GM10248 (cell line): ENCODE data around the gene RPL36AL.
"Not testable (repeated sequence)": the region's sequence is repeated elsewhere in the genome, so short reads cannot be mapped to it uniquely, and the experiment has no call there.

ENCODE experiments used
- CTCF ChIA-PET: fragments of 300-600 bp; sonication (Branson Sonifier 250); formaldehyde crosslinking; extraction: SDS; loops from one replicate; lab custom pipeline; 2021; ENCODE audit warnings: antibody characterized with exemption; lab: Yijun Ruan, JAX
- POLR2A ChIA-PET: fragments of 350-650 bp; sonication (Branson Sonifier 250); formaldehyde crosslinking; extraction: SDS; loops from one replicate; lab custom pipeline; 2020; ENCODE audit warnings: antibody characterized with exemption; lab: Yijun Ruan, JAX
- DNase-seq: peaks from one replicate; pipeline ENCODE4 v3.0.0; 2012; ENCODE audit errors: extremely low spot score
- TF ChIP-seq, protein P1 (sequence below): IDR thresholded peaks from 2 replicates; pipeline ENCODE4 v1.5.1; 2012; ENCODE audit warnings: mild to moderate bottlenecking, low read depth; ENCODE audit errors: extremely low read depth, missing control alignments, control extremely low read depth

The RPL36AL gene

DNA sequence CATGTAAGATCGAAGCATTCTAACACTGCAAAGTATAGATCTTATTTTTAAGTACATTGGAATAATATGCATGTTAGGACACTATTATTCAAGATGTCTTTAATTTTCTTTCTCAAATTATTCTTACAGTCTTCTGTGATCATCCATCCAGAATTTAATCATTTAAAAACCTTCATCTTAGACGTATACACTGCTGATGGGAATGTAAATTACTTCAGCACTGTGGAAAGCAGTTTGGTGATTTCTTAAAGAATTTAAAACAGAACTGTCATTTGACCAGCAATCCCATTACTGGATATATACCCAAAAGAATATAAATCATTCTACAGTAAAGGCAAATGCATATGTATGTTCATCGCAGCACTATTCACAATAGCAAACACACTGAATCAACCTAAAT is 31.0 kb downstream of the RPL36AL start:
- no peak for DNase-seq
- POLR2A ChIA-PET, result no interaction called here
- CTCF ChIA-PET, result interaction anchor here (0.9 kb wide), 1 partner anchor 10 kb away, joined by 3 read pairs; the partner anchor contains the start of gene LRR1
- TF ChIP-seq, protein P1, sequence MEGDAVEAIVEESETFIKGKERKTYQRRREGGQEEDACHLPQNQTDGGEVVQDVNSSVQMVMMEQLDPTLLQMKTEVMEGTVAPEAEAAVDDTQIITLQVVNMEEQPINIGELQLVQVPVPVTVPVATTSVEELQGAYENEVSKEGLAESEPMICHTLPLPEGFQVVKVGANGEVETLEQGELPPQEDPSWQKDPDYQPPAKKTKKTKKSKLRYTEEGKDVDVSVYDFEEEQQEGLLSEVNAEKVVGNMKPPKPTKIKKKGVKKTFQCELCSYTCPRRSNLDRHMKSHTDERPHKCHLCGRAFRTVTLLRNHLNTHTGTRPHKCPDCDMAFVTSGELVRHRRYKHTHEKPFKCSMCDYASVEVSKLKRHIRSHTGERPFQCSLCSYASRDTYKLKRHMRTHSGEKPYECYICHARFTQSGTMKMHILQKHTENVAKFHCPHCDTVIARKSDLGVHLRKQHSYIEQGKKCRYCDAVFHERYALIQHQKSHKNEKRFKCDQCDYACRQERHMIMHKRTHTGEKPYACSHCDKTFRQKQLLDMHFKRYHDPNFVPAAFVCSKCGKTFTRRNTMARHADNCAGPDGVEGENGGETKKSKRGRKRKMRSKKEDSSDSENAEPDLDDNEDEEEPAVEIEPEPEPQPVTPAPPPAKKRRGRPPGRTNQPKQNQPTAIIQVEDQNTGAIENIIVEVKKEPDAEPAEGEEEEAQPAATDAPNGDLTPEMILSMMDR, result no peak

DNA sequence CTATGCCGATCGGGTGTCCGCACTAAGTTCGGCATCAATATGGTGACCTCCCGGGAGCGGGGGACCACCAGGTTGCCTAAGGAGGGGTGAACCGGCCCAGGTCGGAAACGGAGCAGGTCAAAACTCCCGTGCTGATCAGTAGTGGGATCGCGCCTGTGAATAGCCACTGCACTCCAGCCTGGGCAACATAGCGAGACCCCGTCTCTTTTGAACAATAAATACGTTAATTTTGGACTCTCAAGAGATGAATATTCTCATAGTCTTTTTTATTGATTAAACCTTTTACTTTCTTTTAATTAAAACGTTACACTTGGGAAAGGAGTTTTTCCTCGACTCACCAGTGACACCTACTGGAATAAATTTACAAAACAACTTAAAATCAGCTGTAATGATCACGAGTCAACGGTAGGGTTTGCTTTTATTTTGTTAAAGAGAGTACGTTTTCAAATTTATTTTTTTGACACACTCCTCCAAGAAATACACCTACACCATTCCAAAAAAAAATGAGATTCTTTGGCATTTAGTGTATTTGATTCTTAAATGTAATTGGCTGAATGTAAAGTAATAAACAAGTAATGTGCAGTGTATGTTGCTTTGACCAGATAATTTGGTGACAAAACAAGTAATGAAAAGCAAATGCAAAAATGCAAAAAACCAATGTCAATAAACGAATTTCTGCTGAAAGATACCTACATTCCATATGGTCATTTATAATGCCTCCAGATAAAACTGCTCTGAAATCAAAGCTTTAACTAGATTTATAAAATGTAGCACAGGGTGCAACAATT is 33.6 kb downstream of the RPL36AL start:
- TF ChIP-seq, protein P1, result peak; percentile 84
- ChIA-PET CTCF (interaction anchor here (0.7 to 4.0 kb wide), 21 partner anchors 8 to 1176 kb away, joined by 3 to 44 read pairs (median 4); partner anchors contain the start of genes DNAAF2, LRR1, MGAT2 and RPL36AL), POLR2A (interaction anchor here (0.7 to 2.7 kb wide), 5 partner anchors 8 to 48 kb away, joined by 3 to 11 read pairs (median 7); partner anchors contain the start of genes LRR1, MGAT2 and RPL36AL)
- DNase-seq, result peak; percentile 55

DNA sequence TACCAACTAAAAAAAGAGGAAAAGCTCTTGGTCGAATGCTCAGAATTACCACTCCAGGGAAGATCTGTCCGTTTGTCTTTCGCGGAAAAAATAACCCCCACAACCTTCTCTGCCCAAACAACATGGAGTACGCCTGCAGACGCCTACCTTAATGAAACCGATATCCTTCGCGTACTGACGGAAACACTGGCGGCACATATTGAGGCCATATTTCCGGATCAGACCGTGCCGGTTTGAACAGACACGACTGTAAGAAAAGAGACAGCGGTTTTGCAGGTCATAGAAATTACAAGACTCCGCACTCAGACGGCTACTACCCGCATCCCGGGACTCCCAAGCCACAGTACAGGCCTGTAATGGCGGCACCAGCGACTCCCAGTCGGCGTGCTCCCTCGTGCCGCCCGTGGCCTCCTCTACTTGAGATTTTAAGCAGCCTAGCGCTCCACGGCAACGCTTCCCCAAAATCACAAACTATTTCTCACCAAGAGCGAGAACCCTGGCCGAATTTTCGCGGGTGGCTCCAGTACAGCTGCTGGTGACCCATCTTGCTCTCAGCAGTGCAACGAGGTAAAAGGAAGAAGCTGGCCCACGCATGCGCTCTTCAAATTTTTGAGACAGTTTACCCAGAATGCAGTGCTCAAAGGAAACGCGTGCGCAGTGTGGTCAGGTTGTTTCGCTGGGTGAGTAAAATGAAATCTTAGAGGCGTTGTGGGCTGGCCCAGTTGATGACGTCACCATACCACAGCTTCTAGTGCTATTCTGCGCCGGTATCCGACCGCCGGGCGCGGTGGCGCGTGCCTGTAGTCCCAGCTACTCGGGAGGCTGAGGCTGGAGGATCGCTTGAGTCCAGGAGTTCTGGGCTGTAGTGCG is 34.4 kb downstream of the RPL36AL start, which contains the start of gene RPS29:
TSS of gene RPS29 (minus strand) at position 578 of the 870 bp plus-strand sequence. CDS start at position 544, 34 bp downstream.
- ChIA-PET CTCF (interaction anchor here (1.1 to 4.0 kb wide), 12 partner anchors 9 to 385 kb away, joined by 3 to 44 read pairs (median 7); partner anchors contain the start of genes DNAAF2, LRR1, MGAT2 and RPL36AL), POLR2A (interaction anchor here (0.7 to 2.7 kb wide), 5 partner anchors 9 to 48 kb away, joined by 3 to 11 read pairs (median 7); partner anchors contain the start of genes LRR1, MGAT2 and RPL36AL)
- peak; percentile 93 for DNase-seq
- TF ChIP-seq, protein P1, result no peak

DNA sequence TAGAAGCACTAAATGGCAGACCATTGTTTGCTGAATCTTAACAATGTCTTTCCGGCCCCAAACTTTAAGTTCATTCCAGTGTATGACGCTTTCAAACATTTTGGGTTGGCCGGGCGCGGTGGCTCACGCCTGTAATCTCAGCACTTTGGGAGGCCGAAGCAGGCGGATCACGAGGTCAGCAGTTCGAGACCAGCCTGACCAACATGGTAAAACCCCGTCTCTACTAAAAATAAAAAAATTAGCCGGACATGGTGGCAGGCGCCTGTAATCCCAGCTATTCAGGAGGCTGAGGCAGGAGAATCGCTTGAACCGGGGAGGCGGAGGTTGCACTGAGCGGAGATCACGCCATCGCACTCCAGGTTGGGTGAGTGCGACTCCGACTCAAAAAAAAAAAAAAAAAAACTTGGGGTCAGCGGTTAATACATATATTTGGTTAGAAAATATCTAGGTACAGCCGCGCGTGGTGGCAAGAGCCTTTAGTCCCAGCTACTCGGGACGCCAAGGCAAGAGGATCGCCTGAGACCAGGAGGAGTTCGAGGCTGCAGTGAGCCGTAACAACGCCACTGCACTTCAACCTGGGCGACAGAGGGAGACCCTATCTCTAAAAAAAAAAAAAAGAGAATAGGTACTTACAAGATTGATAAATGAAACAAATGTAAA is 35.3 kb downstream of the RPL36AL start:
- not testable (repeated sequence) for DNase-seq
- ChIA-PET CTCF (interaction anchor here (1.3 to 4.0 kb wide), 6 partner anchors 10 to 267 kb away, joined by 5 to 44 read pairs (median 10); partner anchors contain the start of genes DNAAF2, LRR1 and NEMF), POLR2A (interaction anchor here (2.7 kb wide), 1 partner anchor 10 kb away, joined by 8 read pairs; no protein-coding TSS in a partner anchor)

DNA sequence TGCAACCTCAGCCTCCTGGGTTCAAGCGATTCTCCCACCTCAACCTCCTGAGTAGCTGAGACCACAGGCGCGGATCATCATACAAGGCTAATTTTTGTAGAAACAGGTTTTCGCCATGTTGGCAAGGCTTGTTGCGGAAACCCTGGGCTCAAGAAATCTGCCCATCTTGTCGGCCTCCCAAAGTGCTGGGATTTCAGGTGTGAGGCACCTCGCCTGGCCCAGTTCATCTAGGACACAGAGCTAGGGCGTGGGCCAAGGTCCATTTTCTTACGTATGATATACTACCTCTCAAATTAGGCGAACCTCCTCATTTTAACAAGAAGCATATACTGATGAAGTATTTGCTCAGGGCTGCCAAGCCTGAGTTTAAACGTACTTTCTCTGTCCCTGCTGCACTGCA is 36.4 kb downstream of the RPL36AL start:
- no peak for DNase-seq
- TF ChIP-seq, protein P1, result no peak
- ChIA-PET CTCF (interaction anchor here (1.3 kb wide), 1 partner anchor 268 kb away, joined by 5 read pairs; the partner anchor contains the start of gene NEMF), POLR2A (interaction anchor here (0.8 kb wide), 1 partner anchor 37 kb away, joined by 4 read pairs; the partner anchor contains the start of genes MGAT2 and RPL36AL)

DNA sequence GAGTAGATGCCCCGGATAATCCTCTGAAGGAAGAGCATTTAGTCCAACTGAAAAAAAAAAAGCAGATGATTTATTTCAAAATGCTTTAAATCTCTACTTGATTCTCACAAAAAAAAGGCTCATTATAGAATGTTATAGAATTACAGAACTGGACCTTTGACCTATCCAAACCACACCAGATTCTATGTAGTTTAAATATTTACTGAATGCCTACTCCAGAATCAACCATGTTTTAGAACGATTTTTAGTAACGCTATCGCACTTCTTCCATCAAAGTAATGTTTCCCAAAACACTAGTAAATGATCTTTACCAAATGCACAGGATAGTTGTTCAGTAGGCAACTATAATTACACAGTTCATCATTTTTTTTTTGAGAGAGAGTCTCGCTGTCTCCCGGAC is 36.8 kb downstream of the RPL36AL start:
- TF ChIP-seq, protein P1, result no peak
- ChIA-PET POLR2A (interaction anchor here (0.8 kb wide), 1 partner anchor 37 kb away, joined by 4 read pairs; the partner anchor contains the start of genes MGAT2 and RPL36AL), CTCF (interaction anchor here (1.3 kb wide), 1 partner anchor 269 kb away, joined by 5 read pairs; the partner anchor contains the start of gene NEMF)
- DNase-seq, result no peak
